ENCODE measurements around the gene AMPH. TPM values are rescaled to one million over a fixed set of nuclear protein-coding genes. Genes with fewer than 3 reads are reported as not detected.

Gene AMPH
- total RNA-seq, 1 donor from 2014 or later = 0.25 TPM

DNA sequence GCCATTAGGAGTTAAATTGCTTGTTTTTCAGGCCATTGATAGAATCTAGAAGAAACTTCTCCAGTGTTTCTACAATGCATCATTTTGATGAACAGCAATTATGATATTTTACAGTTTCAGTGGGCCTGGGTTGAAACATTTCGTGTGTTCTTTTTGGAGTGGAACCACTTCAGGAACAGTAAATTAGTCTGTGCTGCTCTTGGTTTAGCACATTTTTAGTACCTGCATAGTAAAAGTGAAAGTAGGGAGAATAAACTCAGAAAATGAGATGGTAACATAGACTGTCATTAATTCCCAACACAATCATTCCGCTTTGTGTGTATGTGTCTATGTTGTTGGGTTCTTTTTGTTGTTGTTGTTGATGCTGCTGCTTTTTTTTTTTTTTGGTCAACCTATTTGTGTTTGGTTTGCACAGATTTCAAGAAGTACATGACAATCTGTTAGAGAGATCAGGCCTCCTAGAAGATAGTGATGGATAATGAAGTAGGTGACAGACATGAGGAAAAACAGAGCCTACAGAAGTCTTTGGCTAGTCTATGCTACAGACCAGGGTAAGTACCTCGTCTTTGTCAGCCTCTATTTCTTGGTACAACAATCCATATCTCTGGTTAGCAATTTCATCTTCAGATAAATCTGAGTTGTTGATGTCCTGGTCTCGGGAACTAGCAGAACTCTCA lies 203.8 kb downstream of the AMPH start:
- no peaks in the 10 kb centered on the region for H3K36me3 ChIP-seq (ENCODE audit: control insufficient read depth, insufficient read depth, low read length)
- H3K27me3 ChIP-seq (ENCODE audit: control insufficient read depth, insufficient read depth, low read length) = no peaks in the 10 kb centered on the region
- DNase-seq (ENCODE audit: low read depth) = no peak
- TF ChIP-seq, protein P1, sequence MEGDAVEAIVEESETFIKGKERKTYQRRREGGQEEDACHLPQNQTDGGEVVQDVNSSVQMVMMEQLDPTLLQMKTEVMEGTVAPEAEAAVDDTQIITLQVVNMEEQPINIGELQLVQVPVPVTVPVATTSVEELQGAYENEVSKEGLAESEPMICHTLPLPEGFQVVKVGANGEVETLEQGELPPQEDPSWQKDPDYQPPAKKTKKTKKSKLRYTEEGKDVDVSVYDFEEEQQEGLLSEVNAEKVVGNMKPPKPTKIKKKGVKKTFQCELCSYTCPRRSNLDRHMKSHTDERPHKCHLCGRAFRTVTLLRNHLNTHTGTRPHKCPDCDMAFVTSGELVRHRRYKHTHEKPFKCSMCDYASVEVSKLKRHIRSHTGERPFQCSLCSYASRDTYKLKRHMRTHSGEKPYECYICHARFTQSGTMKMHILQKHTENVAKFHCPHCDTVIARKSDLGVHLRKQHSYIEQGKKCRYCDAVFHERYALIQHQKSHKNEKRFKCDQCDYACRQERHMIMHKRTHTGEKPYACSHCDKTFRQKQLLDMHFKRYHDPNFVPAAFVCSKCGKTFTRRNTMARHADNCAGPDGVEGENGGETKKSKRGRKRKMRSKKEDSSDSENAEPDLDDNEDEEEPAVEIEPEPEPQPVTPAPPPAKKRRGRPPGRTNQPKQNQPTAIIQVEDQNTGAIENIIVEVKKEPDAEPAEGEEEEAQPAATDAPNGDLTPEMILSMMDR (IDR thresholded peaks at IDR 0.05; ENCODE audit: insufficient read depth, low read length, poor library complexity, severe bottlenecking) = no peak
- no peak overlapping the region for H3K4me3 ChIP-seq (ENCODE audit: low read depth, low read length)

GRCh38 chr7:38425509-38425908 lies 205.7 kb downstream of the AMPH start:
- DNase-seq (ENCODE audit: low read depth) = no peak
- Histone ChIP-seq H3K27me3 (ENCODE audit: control insufficient read depth, insufficient read depth, low read length) (no peaks in the 10 kb centered on the region), H3K36me3 (ENCODE audit: control insufficient read depth, insufficient read depth, low read length) (no peaks in the 10 kb centered on the region), H3K4me3 (ENCODE audit: low read depth, low read length) (no peak overlapping the region)
- TF ChIP-seq, protein P1 (IDR thresholded peaks at IDR 0.05; ENCODE audit: insufficient read depth, low read length, poor library complexity, severe bottlenecking) = no peak

GRCh38 chr7:38424750-38425463 lies 206.3 kb downstream of the AMPH start:
- Histone ChIP-seq H3K36me3 (ENCODE audit: control insufficient read depth, insufficient read depth, low read length) (no peaks in the 10 kb centered on the region), H3K4me3 (ENCODE audit: low read depth, low read length) (no peak overlapping the region), H3K27me3 (ENCODE audit: control insufficient read depth, insufficient read depth, low read length) (no peaks in the 10 kb centered on the region)
- TF ChIP-seq, protein P1 (IDR thresholded peaks at IDR 0.05; ENCODE audit: insufficient read depth, low read length, poor library complexity, severe bottlenecking) = no peak
- DNase-seq (ENCODE audit: low read depth) = no peak

GRCh38 chr7:38413784-38414183 lies 217.4 kb downstream of the AMPH start:
- Histone ChIP-seq H3K4me3 (ENCODE audit: low read depth, low read length) (no peak overlapping the region), H3K27me3 (ENCODE audit: control insufficient read depth, insufficient read depth, low read length) (no peaks in the 10 kb centered on the region), H3K36me3 (ENCODE audit: control insufficient read depth, insufficient read depth, low read length) (no peaks in the 10 kb centered on the region)
- DNase-seq (ENCODE audit: low read depth) = no peak
- TF ChIP-seq, protein P1 (IDR thresholded peaks at IDR 0.05; ENCODE audit: insufficient read depth, low read length, poor library complexity, severe bottlenecking) = no peak

- Histone ChIP-seq H3K36me3 (ENCODE audit: control insufficient read depth, insufficient read depth, low read length) (no peaks in the 10 kb centered on the region), H3K27me3 (ENCODE audit: control insufficient read depth, insufficient read depth, low read length) (no peaks in the 10 kb centered on the region), H3K4me3 (ENCODE audit: low read depth, low read length) (no peak overlapping the region)
- TF ChIP-seq, protein P1 (IDR thresholded peaks at IDR 0.05; ENCODE audit: insufficient read depth, low read length, poor library complexity, severe bottlenecking) = peak; percentile 37
- no peak for DNase-seq (ENCODE audit: low read depth)
Observed at GRCh38 chr7:38411404-38411803, 219.8 kb downstream of the AMPH start.

All from kidney epithelial cell (primary cell).